ENCODE results near the gene DISP3. TPM values are rescaled to one million over a fixed set of nuclear protein-coding genes. Genes with fewer than 3 reads are reported as not detected.

Gene DISP3
- total RNA-seq, 2 experiments from 2014 or later = 0.63 to 0.65 TPM

DNA sequence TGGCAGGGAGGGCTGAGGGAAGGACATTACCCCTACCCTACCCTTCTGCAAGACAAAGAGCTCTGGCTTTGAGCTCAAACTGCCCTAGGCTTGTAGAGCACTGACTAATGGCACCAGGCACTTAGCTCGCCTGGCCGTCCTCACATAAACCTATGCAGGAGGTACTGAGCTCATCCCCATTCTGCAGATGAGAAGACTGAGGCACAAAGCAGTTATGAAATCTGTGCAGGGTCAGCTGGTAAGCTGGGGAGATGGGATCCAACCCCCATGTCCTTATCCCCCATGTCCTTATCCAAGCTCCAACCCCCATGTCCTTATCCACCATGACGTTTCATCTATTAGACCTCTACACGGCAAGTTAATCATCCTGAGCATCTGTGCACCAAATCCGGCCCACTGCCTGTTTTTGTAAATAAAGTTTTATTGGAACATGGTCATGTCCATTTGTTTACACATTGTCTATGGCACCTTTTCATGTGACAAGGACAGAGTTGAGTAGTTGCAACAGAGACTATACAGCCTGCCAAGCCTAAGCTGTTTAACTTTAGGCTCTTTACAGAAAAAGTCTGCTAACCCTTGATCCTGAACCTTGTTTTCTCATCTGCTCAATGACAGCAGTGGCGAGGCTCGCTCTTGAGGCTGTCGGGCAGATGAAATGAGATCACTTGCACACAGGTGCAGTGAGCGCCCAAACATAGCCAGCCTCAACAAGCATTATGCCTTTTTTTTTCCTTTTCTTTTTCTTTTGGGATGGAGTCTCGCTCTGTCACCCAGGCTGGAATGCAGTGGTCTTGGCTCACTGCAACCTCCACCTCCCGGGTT lies 88.5 kb downstream of the DISP3 start:
- ChIA-PET POLR2A (no interaction called here), CTCF (interaction anchor here (1.0 to 1.2 kb wide), 2 partner anchors 83 to 529 kb away, joined by 3 read pairs; no protein-coding TSS in a partner anchor)
- Mint-ChIP-seq H3K36me3 (ENCODE audit: low read depth) (no peaks in the 10 kb centered on the region), H3K27me3 (peaks cover 18% of the 10 kb centered on the region), H3K4me1 (ENCODE audit: low read depth) (no peaks in the 10 kb centered on the region), H3K4me3 (no peak overlapping the region), H3K27ac (no peak overlapping the region), H3K9me3 (no peaks in the 10 kb centered on the region)
- DNase-seq (no peak), ATAC-seq (no peak)
- TF ChIP-seq, protein P1, sequence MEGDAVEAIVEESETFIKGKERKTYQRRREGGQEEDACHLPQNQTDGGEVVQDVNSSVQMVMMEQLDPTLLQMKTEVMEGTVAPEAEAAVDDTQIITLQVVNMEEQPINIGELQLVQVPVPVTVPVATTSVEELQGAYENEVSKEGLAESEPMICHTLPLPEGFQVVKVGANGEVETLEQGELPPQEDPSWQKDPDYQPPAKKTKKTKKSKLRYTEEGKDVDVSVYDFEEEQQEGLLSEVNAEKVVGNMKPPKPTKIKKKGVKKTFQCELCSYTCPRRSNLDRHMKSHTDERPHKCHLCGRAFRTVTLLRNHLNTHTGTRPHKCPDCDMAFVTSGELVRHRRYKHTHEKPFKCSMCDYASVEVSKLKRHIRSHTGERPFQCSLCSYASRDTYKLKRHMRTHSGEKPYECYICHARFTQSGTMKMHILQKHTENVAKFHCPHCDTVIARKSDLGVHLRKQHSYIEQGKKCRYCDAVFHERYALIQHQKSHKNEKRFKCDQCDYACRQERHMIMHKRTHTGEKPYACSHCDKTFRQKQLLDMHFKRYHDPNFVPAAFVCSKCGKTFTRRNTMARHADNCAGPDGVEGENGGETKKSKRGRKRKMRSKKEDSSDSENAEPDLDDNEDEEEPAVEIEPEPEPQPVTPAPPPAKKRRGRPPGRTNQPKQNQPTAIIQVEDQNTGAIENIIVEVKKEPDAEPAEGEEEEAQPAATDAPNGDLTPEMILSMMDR (IDR thresholded peaks at IDR 0.05) = no peak
- intact Hi-C loops (cut with micrococcal nuclease) = no loop called here

DNA sequence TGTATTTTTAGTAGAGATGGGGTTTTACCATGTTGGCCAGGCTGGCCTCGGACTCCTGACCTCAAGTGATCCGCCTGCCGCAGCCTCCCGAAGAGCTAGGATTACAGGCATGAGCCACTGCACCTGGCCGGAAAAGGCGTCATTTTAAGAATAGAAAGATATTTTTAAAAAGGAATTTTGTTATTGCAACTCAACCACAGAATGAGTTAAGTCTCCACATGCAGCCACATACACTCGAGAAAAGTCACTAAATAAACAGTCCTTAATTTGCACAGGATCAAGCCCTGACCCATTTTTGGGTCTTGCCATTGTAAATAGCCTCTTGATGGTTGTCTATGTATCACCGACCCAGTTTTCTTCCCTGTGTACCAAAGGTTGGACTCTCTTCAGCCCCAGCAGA lies 89.7 kb downstream of the DISP3 start:
- ChIA-PET CTCF (no interaction called here), POLR2A (no interaction called here)
- H3K27ac Mint-ChIP-seq = no peak overlapping the region
- no peaks in the 10 kb centered on the region for H3K36me3 Mint-ChIP-seq (ENCODE audit: low read depth)
- no peaks in the 10 kb centered on the region for H3K4me1 Mint-ChIP-seq (ENCODE audit: low read depth)
- no peak for DNase-seq
- intact Hi-C loops (cut with micrococcal nuclease) = no loop called here
- H3K27me3 Mint-ChIP-seq = peaks cover 15% of the 10 kb centered on the region
- TF ChIP-seq, protein P1 (IDR thresholded peaks at IDR 0.05) = no peak
- no peak for ATAC-seq
- no peak overlapping the region for H3K4me3 Mint-ChIP-seq
- H3K9me3 Mint-ChIP-seq = no peaks in the 10 kb centered on the region

DNA sequence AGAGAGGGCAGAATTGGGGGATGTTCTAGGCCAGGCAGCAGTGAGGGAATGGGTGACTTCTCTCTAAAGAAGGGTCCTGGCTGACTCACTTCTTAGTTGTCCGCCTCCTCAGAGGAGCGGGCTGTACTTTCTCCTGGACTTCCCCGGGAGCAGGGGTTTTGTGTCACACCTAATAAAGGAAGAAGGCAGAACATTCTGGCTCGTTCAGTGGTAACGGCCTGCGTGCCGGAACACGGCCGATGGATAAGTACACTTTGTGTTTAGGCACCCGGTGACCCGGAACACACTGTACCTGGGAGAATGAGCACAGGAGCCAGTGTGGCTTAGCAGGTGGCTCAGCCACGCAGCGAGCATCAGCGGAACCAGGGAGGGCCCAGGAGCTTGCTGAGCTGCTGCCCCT lies 90.6 kb downstream of the DISP3 start:
- TF ChIP-seq, protein P1 (IDR thresholded peaks at IDR 0.05) = no peak
- Mint-ChIP-seq H3K9me3 (no peaks in the 10 kb centered on the region), H3K36me3 (ENCODE audit: low read depth) (no peaks in the 10 kb centered on the region), H3K4me3 (no peak overlapping the region), H3K27ac (no peak overlapping the region), H3K27me3 (peaks cover 15% of the 10 kb centered on the region), H3K4me1 (ENCODE audit: low read depth) (no peaks in the 10 kb centered on the region)
- POLR2A ChIA-PET = no interaction called here
- DNase-seq (no peak), ATAC-seq (no peak)
- intact Hi-C loops (cut with micrococcal nuclease) = no loop called here
- CTCF ChIA-PET = no interaction called here

GRCh38 chr1:11569954-11570353 lies 91.0 kb downstream of the DISP3 start:
- Mint-ChIP-seq H3K27me3 (peaks cover 15% of the 10 kb centered on the region), H3K4me1 (ENCODE audit: low read depth) (no peaks in the 10 kb centered on the region), H3K9me3 (no peaks in the 10 kb centered on the region), H3K36me3 (ENCODE audit: low read depth) (no peaks in the 10 kb centered on the region), H3K27ac (no peak overlapping the region), H3K4me3 (no peak overlapping the region)
- ChIA-PET CTCF (no interaction called here), POLR2A (no interaction called here)
- TF ChIP-seq, protein P1 (IDR thresholded peaks at IDR 0.05) = no peak
- ATAC-seq (no peak), DNase-seq (no peak)
- intact Hi-C loops (cut with micrococcal nuclease) = no loop called here

- H3K4me1 Mint-ChIP-seq (ENCODE audit: low read depth) = no peaks in the 10 kb centered on the region
- DNase-seq (no peak), ATAC-seq (no peak)
- no peak overlapping the region for H3K27ac Mint-ChIP-seq
- no peaks in the 10 kb centered on the region for H3K36me3 Mint-ChIP-seq (ENCODE audit: low read depth)
- POLR2A ChIA-PET = no interaction called here
- TF ChIP-seq, protein P1 (IDR thresholded peaks at IDR 0.05) = no peak
- CTCF ChIA-PET = interaction anchor here (1.8 to 2.4 kb wide), 3 partner anchors 41 to 77 kb away, joined by 5 to 8 read pairs (median 8); no protein-coding TSS in a partner anchor
- H3K4me3 Mint-ChIP-seq = no peak overlapping the region
- intact Hi-C loops (cut with micrococcal nuclease) = no loop called here
- H3K27me3 Mint-ChIP-seq = peaks cover 15% of the 10 kb centered on the region
- H3K9me3 Mint-ChIP-seq = no peaks in the 10 kb centered on the region
Measured at GRCh38 chr1:11570821-11571380, 91.9 kb downstream of the DISP3 start.
